Colon (tissue), 2 donors: ENCODE measurements around the gene GSC.
"Not testable (repeated sequence)": the region's sequence is repeated elsewhere in the genome, so short reads cannot be mapped to it uniquely, and the experiment has no call there.

ENCODE experiments used
- FAIRE-seq: peaks from 2 replicates; lab custom pipeline; 2012; peaks lifted over from hg19 to GRCh38; lab: Jason Lieb, UNC
- donor health status: control.
- donor health status: control.

The GSC gene

GRCh38 chr14:94769391-94770250 lies at the start of gene GSC:
TSS of gene GSC (minus strand) at chr14:94770113. CDS start at chr14:94770015, 98 bp downstream.
- FAIRE-seq = no peak

GRCh38 chr14:94819531-94819930 lies 49.6 kb upstream of the GSC start:
- no peak for FAIRE-seq

DNA sequence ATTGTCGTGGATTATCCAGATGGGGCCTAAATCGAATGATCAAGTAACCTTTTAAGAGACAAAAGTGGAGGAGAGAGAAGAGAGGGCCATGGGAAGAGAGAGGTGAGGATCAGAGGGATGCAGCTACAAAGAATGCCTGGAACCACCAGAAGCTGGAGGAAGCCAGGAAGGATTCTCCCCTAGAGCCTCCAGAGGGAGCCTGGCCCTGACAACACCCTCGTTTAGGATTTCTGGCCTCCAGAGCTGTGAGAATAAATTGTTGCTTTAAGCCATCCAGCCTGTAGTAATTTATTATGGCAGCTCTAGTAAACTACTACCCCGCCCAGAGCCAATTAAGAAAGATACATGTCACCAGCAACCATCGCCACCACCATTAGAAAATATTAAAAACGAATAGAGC lies 46.2 kb upstream of the GSC start:
- FAIRE-seq = no peak

DNA sequence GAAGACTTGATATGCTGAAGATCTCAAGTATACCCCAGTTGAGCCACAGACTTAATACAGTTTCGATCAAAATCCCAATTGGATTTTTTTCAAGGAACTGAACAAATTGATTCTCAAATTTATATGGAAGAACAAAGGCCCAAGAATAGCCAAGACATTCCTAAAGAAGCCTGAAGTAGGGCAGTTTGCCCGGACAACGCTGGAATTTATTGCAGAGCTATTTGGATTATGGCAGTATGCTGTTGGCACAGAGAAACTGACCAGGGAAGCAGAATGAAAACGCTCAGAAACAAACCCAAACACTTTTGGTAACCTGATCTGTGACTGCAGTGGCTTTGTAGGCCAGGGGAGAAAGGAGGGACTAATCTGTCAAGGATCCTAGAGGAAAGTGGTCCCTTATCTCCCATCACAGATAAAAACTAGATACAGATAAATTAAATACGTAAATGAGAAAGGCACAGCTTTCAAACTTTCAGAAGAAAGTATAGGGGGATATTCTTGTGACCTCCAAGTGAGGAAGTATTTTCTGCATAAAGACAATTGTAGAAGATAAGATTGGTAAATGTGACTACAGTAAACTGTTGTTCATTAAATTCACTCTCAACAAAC lies 35.9 kb upstream of the GSC start:
- FAIRE-seq = no peak

GRCh38 chr14:94801225-94801624 lies 31.3 kb upstream of the GSC start:
- no peak for FAIRE-seq

DNA sequence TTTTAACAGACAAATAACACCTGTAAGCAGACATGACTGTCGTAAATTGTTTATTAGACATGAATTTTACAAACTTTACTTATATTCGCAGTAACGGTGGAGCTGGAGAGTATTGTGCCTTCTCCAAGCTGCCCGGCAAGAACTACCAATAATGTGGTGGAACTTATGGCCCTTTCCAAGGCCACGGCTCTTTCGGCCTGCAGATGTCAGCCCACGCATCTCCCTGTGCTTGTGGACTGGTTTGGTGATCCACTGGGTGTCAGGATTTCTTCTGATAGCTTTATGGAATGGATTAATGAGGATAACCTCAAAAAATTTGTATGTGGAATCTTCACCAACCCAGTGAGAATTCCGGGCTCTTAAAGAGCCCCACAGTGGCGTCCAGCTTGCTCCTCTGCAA lies 30.9 kb upstream of the GSC start:
- FAIRE-seq = not testable (repeated sequence)

- FAIRE-seq = no peak
These were observed 28.0 kb upstream of the GSC start for GRCh38 chr14:94797887-94798286.

DNA sequence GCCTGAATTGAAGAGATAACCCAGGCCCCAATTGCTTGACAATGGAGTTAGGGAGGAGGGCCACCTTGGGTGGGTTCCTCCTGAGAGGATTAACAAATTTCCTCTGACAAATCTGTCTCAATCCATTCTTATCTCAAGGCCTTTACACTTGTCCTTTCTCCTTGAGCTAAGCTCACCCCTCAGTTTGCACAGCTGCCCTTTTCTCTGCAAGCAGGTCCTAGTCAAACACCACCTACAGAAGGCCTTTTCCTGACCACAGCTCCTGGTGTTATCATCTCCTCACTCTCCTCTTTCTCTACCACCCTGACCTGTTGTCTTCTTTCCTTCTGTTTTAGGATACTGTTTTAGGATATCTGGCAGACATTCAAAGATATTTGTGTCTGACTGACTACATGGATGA lies 26.4 kb upstream of the GSC start:
- FAIRE-seq = no peak

GRCh38 chr14:94795372-94795771 lies 25.5 kb upstream of the GSC start:
- FAIRE-seq = no peak

GRCh38 chr14:94793901-94794300 lies 24.0 kb upstream of the GSC start:
- FAIRE-seq = no peak

GRCh38 chr14:94787655-94788054 lies 17.7 kb upstream of the GSC start:
- no peak for FAIRE-seq

DNA sequence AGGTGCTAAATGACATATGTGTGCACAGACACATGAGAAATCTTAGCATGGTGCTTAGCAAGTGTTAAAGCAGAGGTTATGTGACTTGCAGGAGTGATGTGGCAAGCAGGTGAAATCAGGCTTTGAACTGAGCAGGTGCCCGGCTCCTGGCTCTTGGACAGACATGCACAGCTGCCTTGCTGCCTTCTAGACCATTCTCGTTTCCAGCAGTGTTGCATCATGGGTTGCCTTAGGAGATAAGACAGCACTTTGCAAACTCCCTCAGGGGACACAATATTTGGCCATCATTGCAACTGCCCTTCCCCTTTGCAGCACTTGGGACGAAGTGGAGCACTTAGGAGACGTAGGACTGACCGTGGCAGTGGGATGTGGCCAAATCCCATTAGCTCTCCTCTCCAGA lies 17.2 kb upstream of the GSC start:
- FAIRE-seq = no peak

- FAIRE-seq = no peak
These were observed 10.9 kb upstream of the GSC start for GRCh38 chr14:94780536-94781399.

GRCh38 chr14:94779713-94780112 lies 9.8 kb upstream of the GSC start:
- no peak for FAIRE-seq

- no peak for FAIRE-seq
These were observed 5.9 kb upstream of the GSC start for GRCh38 chr14:94775871-94776210.

- no peak for FAIRE-seq
These were observed 5.4 kb upstream of the GSC start for GRCh38 chr14:94775091-94775870.

- no peak for FAIRE-seq
These were observed 4.6 kb upstream of the GSC start for GRCh38 chr14:94774344-94775090.

DNA sequence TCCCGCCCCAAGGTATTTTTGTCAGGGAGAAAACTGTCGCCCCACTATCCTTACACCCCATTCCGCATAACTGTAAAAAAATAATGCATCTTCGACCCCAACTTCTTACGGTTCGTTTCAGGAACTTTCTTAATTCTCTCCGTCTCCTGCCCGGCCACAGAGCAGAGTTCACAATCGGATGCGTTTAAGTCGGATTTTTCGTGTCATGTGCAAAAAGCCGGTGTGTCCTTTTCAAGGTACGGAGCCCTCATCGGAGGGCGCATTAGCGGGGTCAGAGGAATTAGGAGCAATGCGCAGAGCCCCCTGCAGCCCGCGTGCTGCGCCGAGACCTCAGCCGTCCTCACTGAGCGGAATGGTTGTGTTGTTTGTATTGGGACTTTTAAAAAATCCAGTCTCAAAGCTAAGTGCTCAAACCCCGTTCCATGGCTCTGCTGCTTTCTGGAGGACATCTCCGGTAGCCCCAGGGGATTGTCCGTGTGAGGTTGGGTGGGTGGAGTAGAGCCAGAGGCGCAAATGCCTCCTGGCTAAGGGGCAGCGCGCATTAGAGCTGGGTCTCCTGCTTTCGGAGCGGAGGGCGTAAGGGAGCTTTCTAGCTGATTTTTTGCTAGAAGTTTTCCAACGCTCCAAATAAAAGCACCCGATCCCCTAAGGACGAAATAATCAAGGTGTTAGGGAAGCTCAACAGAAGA lies 3.9 kb upstream of the GSC start:
- no peak for FAIRE-seq

DNA sequence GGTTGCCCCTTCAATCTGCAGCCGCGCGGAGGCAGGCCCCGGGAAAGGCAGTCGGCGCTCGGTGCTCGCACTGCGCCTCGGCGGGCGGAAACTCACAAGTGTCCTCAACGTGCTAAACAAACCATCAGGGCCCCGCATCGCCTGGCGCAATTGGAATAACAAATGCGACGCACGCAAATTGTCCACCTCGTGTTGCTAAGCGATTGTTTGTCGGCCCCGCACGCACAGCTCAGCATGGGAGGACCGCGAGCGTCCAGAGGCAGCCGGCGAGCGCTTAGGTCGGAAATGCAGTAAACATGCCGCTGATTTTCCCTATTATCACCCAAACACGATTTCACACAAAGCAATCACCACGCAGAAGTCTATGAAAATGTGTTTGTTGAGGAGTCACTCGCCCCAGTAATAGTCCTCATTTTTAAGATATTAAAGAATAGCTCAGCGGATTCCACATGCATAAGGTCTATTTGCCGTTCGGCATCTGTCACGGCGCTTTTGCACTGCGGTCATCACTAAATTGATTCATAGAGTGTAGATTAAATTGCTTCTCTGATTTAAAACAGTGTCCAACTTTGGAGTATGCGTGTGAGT lies 3.2 kb upstream of the GSC start:
- FAIRE-seq = no peak

- no peak for FAIRE-seq
These were observed 2.6 kb upstream of the GSC start for GRCh38 chr14:94772548-94772947.
